Astrocyte (in vitro differentiated cells and primary cell): ENCODE measurements around the gene FHIT.

ENCODE experiments used
- EZH2 ChIP-seq: IDR thresholded peaks from 2 replicates; pipeline ENCODE4 v1.6.1; 2012; ENCODE audit warnings: mild to moderate bottlenecking, low read length, inconsistent platforms; ENCODE audit not compliant: insufficient read depth
- TF ChIP-seq, protein P1 (sequence below): IDR thresholded peaks from 2 replicates; pipeline ENCODE4 v1.5.1; 2011; ENCODE audit warnings: low read depth, mild to moderate bottlenecking, inconsistent platforms, low read length, moderate library complexity; ENCODE audit not compliant: insufficient read depth

DNA sequence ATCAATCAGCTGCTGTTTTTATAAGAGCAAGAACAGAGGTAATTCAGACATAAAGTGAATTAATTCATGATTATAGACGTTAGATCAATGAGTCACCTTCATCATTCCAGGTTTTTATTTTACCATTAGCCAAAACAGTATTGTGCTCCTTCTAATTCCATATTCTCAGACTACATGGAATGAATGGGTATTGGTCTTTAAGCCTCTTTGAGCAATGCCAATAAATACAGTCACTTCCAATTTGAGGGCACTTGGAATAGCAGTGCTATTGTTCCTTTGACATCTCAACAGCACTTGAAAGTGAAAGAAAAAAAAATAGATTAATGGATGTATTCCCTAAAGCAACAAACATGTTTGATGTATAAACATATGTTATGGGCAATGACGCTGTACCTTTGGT is 1370.5 kb downstream of the FHIT start:
- TF ChIP-seq EZH2 = no peak
- TF ChIP-seq, protein P1, sequence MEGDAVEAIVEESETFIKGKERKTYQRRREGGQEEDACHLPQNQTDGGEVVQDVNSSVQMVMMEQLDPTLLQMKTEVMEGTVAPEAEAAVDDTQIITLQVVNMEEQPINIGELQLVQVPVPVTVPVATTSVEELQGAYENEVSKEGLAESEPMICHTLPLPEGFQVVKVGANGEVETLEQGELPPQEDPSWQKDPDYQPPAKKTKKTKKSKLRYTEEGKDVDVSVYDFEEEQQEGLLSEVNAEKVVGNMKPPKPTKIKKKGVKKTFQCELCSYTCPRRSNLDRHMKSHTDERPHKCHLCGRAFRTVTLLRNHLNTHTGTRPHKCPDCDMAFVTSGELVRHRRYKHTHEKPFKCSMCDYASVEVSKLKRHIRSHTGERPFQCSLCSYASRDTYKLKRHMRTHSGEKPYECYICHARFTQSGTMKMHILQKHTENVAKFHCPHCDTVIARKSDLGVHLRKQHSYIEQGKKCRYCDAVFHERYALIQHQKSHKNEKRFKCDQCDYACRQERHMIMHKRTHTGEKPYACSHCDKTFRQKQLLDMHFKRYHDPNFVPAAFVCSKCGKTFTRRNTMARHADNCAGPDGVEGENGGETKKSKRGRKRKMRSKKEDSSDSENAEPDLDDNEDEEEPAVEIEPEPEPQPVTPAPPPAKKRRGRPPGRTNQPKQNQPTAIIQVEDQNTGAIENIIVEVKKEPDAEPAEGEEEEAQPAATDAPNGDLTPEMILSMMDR = no peak
